Loucy (cell line): Measurements from ENCODE around the gene CDK5R2.
A peak's percentile ranks its signal among the peaks of the same experiment; 100 is the strongest.

Experiments used
- H2AFZ ChIP-seq: fragments of 200-600 bp; sonication (generic); 2 replicates; pipeline ENCODE4 v1.6.0; 2016; ENCODE audit warnings: antibody characterized with exemption, mild to moderate bottlenecking, low read length, moderate library complexity
- H3F3A ChIP-seq: fragments of 200-600 bp; 2 replicates; pipeline ENCODE4 v1.6.0; 2016; ENCODE audit warnings: antibody characterized with exemption, low read depth, mild to moderate bottlenecking
- H3K27me3 ChIP-seq: fragments of 200-600 bp; sonication (generic); 2 replicates; pipeline ENCODE4 v1.6.1; 2014; ENCODE audit warnings: low read length, mild to moderate bottlenecking; ENCODE audit not compliant: insufficient read depth, poor library complexity, severe bottlenecking
- H3K36me3 ChIP-seq: fragments of 200-600 bp; sonication (generic); 2 replicates; pipeline ENCODE4 v1.6.1; 2016; ENCODE audit warnings: low read length; ENCODE audit not compliant: insufficient read depth
- H3K4me1 ChIP-seq: fragments of 200-600 bp; sonication (generic); 2 replicates; pipeline ENCODE4 v1.5.1; 2014; ENCODE audit warnings: low read length, mild to moderate bottlenecking; ENCODE audit not compliant: insufficient read depth, poor library complexity, severe bottlenecking
- H3K4me2 ChIP-seq: fragments of 200-600 bp; sonication (generic); 2 replicates; pipeline ENCODE4 v1.6.0; 2014; ENCODE audit warnings: antibody characterized with exemption, low read length, low read depth, mild to moderate bottlenecking; ENCODE audit not compliant: poor library complexity, severe bottlenecking
- H3K4me3 ChIP-seq: fragments of 200-600 bp; sonication (generic); 2 replicates; pipeline ENCODE4 v1.5.1; 2014; ENCODE audit warnings: low read length, mild to moderate bottlenecking, mixed read lengths; ENCODE audit not compliant: poor library complexity, severe bottlenecking
- H3K79me2 ChIP-seq: fragments of 200-600 bp; sonication (generic); 2 replicates; pipeline ENCODE4 v1.6.1; 2014; ENCODE audit warnings: low read length; ENCODE audit not compliant: insufficient read depth
- H3K9ac ChIP-seq: fragments of 200-600 bp; sonication (generic); 2 replicates; pipeline ENCODE4 v1.6.0; 2014; ENCODE audit warnings: mild to moderate bottlenecking, low read depth, low read length, moderate library complexity; ENCODE audit not compliant: poor library complexity, severe bottlenecking
- H3K9me2 ChIP-seq: fragments of 200-600 bp; sonication (generic); replicated peaks from 2 replicates; pipeline ENCODE4 v1.6.1; 2016; ENCODE audit warnings: low read depth, low read length, mixed read lengths
- H3K9me3 ChIP-seq: fragments of 200-600 bp; sonication (generic); 2 replicates; pipeline ENCODE4 v1.6.1; 2014; ENCODE audit warnings: mild to moderate bottlenecking, antibody characterized with exemption, low read length, low read depth; ENCODE audit not compliant: insufficient read depth
- H4K20me1 ChIP-seq: fragments of 200-600 bp; sonication (generic); 2 replicates; pipeline ENCODE4 v1.6.0; 2014; ENCODE audit warnings: antibody characterized with exemption, low read length, mild to moderate bottlenecking; ENCODE audit not compliant: insufficient read depth, poor library complexity, severe bottlenecking
- CTCF ChIP-seq: fragments of 200-600 bp; sonication (generic); conservative IDR thresholded peaks from 2 replicates; pipeline ENCODE4 v1.5.1; 2014; ENCODE audit warnings: mild to moderate bottlenecking, antibody characterized with exemption, low read length
- EZH2phosphoT487 ChIP-seq: fragments of 200-600 bp; IDR thresholded peaks from 2 replicates; pipeline ENCODE4 v1.6.1; 2018; ENCODE audit warnings: antibody characterized with exemption, mild to moderate bottlenecking, moderate library complexity, borderline replicate concordance

The CDK5R2 gene

DNA sequence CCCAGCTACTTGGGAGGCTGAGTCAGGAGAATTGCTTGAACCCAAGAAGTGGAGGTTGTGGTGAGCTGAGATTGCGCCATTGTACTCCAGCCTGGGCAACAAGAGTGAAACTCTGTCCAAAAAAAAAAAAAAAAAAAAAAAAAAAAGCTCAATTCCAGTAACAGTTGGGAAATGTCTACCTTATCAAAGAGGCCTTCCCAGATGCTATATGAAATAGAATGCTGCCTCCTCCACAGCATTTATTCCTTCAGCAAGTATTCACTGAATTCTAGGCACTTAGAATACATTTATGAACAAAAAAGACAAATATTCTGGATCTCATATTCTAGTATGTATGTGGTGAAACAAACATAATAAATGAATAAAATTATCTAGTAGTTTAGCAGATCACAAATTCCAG lies 12.8 kb upstream of the CDK5R2 start:
- H3K79me2 ChIP-seq, result no peaks in the 10 kb centered on the region
- H3K36me3 ChIP-seq, result no peaks in the 10 kb centered on the region
- no peaks in the 10 kb centered on the region for H3K4me1 ChIP-seq
- H2AFZ ChIP-seq, result no peak overlapping the region
- no peaks in the 10 kb centered on the region for H3K9me3 ChIP-seq
- no peak overlapping the region for H3K4me3 ChIP-seq
- H3F3A ChIP-seq, result no peaks in the 10 kb centered on the region
- H3K4me2 ChIP-seq, result no peak overlapping the region
- H3K9ac ChIP-seq, result no peak overlapping the region
- no peaks in the 10 kb centered on the region for H4K20me1 ChIP-seq
- TF ChIP-seq EZH2phosphoT487 (no peak), CTCF (no peak)
- H3K9me2 ChIP-seq, result no peaks in the 10 kb centered on the region
- peaks cover 4% of the 10 kb centered on the region for H3K27me3 ChIP-seq

GRCh38 chr2:218952160-218952559 lies 7.3 kb upstream of the CDK5R2 start:
- no peaks in the 10 kb centered on the region for H3F3A ChIP-seq
- no peak overlapping the region for H3K9ac ChIP-seq
- no peaks in the 10 kb centered on the region for H3K9me3 ChIP-seq
- no peaks in the 10 kb centered on the region for H3K9me2 ChIP-seq
- H3K27me3 ChIP-seq, result no peaks in the 10 kb centered on the region
- no peaks in the 10 kb centered on the region for H3K36me3 ChIP-seq
- no peaks in the 10 kb centered on the region for H4K20me1 ChIP-seq
- H3K4me3 ChIP-seq, result no peak overlapping the region
- H3K4me1 ChIP-seq, result no peaks in the 10 kb centered on the region
- TF ChIP-seq CTCF, result no peak
- TF ChIP-seq EZH2phosphoT487, result no peak
- no peak overlapping the region for H3K4me2 ChIP-seq
- H3K79me2 ChIP-seq, result no peaks in the 10 kb centered on the region
- no peak overlapping the region for H2AFZ ChIP-seq

GRCh38 chr2:218953366-218953954 lies 6.0 kb upstream of the CDK5R2 start:
- H2AFZ ChIP-seq, result no peak overlapping the region

More at GRCh38 chr2:218953366-218953954, 6.0 kb upstream of the CDK5R2 start:
- TF ChIP-seq EZH2phosphoT487 (no peak), CTCF (peak; percentile 40)
- H3K9me2 ChIP-seq, result no peaks in the 10 kb centered on the region
- H3K27me3 ChIP-seq, result no peaks in the 10 kb centered on the region
- H3K9ac ChIP-seq, result no peak overlapping the region
- H4K20me1 ChIP-seq, result no peaks in the 10 kb centered on the region
- no peaks in the 10 kb centered on the region for H3K36me3 ChIP-seq
- no peak overlapping the region for H3K4me3 ChIP-seq
- H3K79me2 ChIP-seq, result peaks cover 2% of the 10 kb centered on the region; the same call in 1 of the 2 replicates
- no peak overlapping the region for H3K4me2 ChIP-seq
- H3K9me3 ChIP-seq, result no peaks in the 10 kb centered on the region
- H3F3A ChIP-seq, result no peaks in the 10 kb centered on the region
- peaks cover 12% of the 10 kb centered on the region for H3K4me1 ChIP-seq
